ENCODE data around the gene PCK1. TPM values are rescaled to one million over a fixed set of nuclear protein-coding genes. Genes with fewer than 3 reads are reported as not detected.

PCK1 gene
- total RNA-seq, 1 donor from 2014 or later = not detected

DNA sequence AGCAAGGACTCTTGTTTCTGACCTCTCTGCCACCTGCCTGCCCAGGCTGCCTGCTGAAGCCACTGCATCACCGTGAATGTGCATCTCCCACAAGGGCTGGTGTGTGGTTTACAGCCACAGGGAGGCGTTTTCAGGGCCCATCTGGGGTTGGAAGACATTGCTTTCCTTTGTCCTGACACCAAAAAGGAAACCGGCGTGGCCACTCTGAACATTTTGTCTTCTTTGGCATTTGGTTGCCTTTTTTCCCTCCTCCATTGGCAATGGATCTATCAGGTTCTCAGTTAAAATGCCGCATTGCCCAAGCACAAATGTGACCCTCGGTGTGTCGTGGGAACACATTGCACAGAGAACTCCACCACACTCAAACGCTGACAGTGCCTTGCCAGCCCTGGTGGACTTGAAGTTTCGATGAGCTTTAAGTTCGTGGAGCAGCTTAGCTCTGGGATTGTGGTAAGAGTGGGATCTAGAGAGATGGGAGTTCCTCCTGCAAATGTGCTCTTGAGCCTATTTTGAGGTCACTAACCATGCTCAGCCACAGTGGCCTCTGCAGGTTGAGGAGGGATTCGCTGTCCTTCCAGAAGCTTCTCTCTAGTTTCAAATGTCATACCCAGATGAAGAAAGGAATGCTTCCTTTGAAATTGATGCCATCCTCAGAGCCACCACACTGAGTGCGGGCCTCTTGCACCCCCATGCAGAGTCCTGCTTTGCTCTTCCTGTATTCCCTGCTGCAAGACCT is 14.8 kb upstream of the PCK1 start:
- Histone ChIP-seq H3K27ac (peak overlapping the region; percentile 68), H3K27me3 (ENCODE audit: low read depth) (no peaks in the 10 kb centered on the region), H3K4me1 (peaks cover 24% of the 10 kb centered on the region), H3K9me3 (no peaks in the 10 kb centered on the region), H3K4me3 (no peak overlapping the region), H3K36me3 (no peaks in the 10 kb centered on the region)
- no peak for DNase-seq
- TF ChIP-seq, protein P1, sequence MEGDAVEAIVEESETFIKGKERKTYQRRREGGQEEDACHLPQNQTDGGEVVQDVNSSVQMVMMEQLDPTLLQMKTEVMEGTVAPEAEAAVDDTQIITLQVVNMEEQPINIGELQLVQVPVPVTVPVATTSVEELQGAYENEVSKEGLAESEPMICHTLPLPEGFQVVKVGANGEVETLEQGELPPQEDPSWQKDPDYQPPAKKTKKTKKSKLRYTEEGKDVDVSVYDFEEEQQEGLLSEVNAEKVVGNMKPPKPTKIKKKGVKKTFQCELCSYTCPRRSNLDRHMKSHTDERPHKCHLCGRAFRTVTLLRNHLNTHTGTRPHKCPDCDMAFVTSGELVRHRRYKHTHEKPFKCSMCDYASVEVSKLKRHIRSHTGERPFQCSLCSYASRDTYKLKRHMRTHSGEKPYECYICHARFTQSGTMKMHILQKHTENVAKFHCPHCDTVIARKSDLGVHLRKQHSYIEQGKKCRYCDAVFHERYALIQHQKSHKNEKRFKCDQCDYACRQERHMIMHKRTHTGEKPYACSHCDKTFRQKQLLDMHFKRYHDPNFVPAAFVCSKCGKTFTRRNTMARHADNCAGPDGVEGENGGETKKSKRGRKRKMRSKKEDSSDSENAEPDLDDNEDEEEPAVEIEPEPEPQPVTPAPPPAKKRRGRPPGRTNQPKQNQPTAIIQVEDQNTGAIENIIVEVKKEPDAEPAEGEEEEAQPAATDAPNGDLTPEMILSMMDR (IDR thresholded peaks at IDR 0.05) = no peak
- intact Hi-C loops (cut with DNase I) = no loop called here
- no peak for ATAC-seq

DNA sequence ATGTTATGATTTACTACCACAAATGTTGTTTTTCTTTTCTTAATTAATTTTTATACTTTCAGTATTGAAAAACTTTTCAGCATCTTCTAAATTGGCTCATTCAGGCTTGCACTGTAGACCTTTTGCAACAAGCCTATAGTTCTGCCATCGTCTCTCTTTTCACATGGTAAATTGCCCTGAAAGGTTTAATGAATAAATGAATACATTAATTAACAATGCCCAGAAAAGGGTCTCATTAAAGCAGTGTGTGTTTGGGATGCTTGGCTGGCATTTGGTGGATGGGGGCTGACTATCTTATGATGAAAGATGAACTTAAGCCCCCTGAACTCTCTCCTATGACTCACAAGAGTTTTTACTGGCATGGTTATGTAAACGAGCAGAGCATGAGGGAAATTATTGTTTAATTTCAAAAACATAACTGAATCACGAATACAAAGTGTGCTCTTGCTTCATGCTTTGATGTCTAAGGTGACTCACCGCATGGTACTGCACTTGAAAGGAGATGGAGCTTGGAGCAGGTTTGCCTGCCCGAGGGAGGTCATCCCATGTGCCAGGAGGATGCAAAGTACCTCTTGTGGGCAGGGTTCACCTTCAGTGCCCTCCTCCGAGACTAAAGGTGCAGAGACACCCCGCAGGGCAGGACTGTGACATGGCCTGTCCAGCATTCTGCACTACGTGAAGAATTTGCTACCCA is 13.8 kb upstream of the PCK1 start:
- DNase-seq = no peak
- Histone ChIP-seq H3K4me1 (peaks cover 24% of the 10 kb centered on the region), H3K27me3 (ENCODE audit: low read depth) (no peaks in the 10 kb centered on the region), H3K27ac (no peak overlapping the region), H3K4me3 (no peak overlapping the region), H3K9me3 (no peaks in the 10 kb centered on the region), H3K36me3 (no peaks in the 10 kb centered on the region)
- peak; percentile 24 to 62 for ATAC-seq
- TF ChIP-seq, protein P1 (IDR thresholded peaks at IDR 0.05) = no peak
- intact Hi-C loops (cut with DNase I) = no loop called here

DNA sequence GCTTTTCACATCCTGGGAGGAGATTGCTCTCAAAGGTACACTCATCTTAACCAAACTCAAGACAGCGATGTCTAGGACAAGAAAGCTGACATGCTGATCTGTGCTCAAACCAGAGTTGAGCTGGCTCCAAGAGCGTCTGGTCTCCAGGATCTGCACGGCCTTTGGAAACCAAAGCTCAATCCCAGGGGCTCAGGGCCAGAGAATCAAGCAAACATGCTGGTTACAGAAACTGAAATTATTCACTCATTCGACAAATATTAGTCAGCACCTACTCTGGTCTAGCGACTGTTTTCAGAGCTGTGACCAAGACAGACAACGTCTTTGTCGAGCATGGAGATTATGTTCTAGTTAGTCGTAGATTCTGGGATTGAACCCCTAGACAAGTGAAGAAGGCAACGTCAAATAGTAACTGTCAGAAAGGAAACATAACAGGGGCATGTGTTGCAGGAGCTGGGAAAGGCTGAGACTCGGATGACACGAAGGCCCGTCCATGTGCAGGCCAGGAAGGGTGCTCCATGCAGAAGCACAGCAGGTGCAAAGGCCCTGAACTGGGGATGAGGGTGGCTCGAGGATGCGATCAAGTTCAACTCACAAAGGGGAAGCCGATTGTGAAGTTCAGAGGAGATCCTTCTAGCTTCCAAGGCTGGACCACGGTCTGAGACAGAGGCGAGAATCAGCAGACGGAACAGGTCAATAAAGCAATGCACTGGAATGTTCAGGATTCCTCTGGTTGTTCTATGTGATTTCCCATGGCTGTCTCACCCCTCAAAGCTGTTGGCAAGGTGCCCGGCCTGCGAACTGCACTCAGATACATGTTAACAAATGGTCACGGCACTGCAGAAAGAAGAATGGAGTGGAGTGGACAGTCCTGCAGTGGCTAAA is 12.5 kb upstream of the PCK1 start:
- Histone ChIP-seq H3K4me3 (no peak overlapping the region), H3K27me3 (ENCODE audit: low read depth) (no peaks in the 10 kb centered on the region), H3K36me3 (no peaks in the 10 kb centered on the region), H3K9me3 (no peaks in the 10 kb centered on the region), H3K27ac (no peak overlapping the region), H3K4me1 (peaks cover 24% of the 10 kb centered on the region)
- ATAC-seq (no peak), DNase-seq (no peak)
- intact Hi-C loops (cut with DNase I) = no loop called here
- TF ChIP-seq, protein P1 (IDR thresholded peaks at IDR 0.05) = no peak

DNA sequence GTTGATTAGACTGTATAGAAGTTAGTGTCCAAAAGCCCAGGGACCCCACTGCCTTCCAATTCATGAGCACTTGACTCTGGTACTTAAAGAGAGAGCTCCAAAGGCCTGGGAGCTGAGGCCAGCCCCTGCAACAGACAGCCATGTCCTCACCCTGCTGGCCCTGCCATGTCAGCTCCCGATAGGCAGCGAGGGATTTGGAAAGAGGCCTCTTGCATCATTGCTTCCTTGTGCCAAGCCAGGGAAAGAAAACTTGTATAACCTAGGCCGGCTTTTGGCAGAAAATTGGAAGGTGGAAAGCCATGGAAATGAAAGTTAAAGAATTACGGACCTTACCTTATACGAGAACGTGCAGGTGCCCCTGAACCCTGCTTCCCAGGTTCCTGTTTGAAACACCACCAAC is 8.4 kb upstream of the PCK1 start:
- no peak for DNase-seq
- intact Hi-C loops (cut with DNase I) = no loop called here

More for the DNA sequence above, 8.4 kb upstream of the PCK1 start:
- H3K27ac ChIP-seq = no peak overlapping the region
- H3K9me3 ChIP-seq = no peaks in the 10 kb centered on the region
- peaks cover 8% of the 10 kb centered on the region for H3K27me3 ChIP-seq (ENCODE audit: low read depth)
- H3K4me1 ChIP-seq = peaks cover 7% of the 10 kb centered on the region
- H3K36me3 ChIP-seq = no peaks in the 10 kb centered on the region
- TF ChIP-seq, protein P1 (IDR thresholded peaks at IDR 0.05) = no peak
- no peak overlapping the region for H3K4me3 ChIP-seq
- ATAC-seq = no peak

Data from lower lobe of right lung (tissue), 2 donors.